Gastroesophageal sphincter (tissue), 3 donors: ENCODE measurements around the gene RAI1.

ENCODE experiments used
- CTCF ChIP-seq, 4 experiments: fragments of 200-600 bp in 2 of 4; fragments of 450-650 bp in 2 of 4; sonication (generic) in 1 of 4; IDR thresholded peaks; one replicate each; pipeline ENCODE4 v1.5.1; 2017 to 2019; ENCODE audit warnings: antibody characterized with exemption in 4 of 4, mild to moderate bottlenecking in 2 of 4, moderate library complexity in 2 of 4
- POLR2AphosphoS5 ChIP-seq: sonication (generic); formaldehyde crosslinking; IDR thresholded peaks from one replicate; pipeline ENCODE4 v1.6.1; 2017; ENCODE audit warnings: antibody characterized with exemption

GRCh38 chr17:17728550-17729251, 47.4 kb downstream of the RAI1 start:
- TF ChIP-seq CTCF (IDR thresholded peaks at IDR 0.05) (no peak), POLR2AphosphoS5 (no peak)
